HG03139 (cell line): Measurements from ENCODE around the gene ACTMAP.

Source experiments
- ATAC-seq: cut with Tn5 transposase; IDR thresholded peaks from one replicate; pipeline ENCODE4 v1.9.1; 2021; ENCODE audit not compliant: unreplicated experiment

The ACTMAP gene

DNA sequence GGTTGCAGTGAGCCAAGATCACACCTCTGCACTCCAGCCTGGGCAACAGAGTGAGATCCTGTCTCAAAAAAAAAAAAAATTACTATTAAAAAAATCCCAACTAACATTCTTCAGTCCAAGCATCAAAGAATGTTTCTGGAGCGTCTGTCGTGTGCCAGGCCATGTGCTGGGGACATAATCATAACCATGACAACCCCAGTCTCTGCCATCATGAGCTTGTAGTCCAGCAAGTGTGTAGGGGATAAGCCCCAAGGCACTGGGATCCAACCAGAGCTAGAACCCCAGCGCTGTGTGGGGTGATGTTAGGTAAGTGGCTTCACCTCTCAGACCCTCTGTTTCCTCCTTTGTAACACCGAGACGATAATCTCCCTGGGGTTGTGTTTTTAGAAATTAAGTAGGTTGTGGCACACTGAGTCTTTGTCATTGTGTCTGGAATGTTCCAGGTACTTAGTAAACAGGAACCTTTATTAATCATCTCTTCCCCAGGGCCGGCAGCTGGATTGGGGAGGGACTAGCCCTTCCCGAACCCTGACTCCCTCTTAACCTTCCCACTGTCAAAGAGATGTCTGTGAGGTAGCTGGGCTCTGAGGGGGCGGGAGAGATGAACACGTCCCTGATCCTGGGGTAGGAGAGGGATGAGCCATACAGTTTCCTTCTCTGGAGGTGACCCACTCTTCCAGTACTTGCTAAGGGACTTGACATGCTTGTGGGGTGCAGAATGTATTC lies 28.2 kb downstream of the ACTMAP start:
- ATAC-seq = no peak

- no peak for ATAC-seq
Measured at GRCh38 chr19:40721140-40721486, 29.2 kb downstream of the ACTMAP start.

- no peak for ATAC-seq
Measured at GRCh38 chr19:40719414-40719894, 30.8 kb downstream of the ACTMAP start.

GRCh38 chr19:40718774-40719391 lies 31.4 kb downstream of the ACTMAP start:
- no peak for ATAC-seq

GRCh38 chr19:40717880-40718773 lies 32.1 kb downstream of the ACTMAP start:
- ATAC-seq = no peak

DNA sequence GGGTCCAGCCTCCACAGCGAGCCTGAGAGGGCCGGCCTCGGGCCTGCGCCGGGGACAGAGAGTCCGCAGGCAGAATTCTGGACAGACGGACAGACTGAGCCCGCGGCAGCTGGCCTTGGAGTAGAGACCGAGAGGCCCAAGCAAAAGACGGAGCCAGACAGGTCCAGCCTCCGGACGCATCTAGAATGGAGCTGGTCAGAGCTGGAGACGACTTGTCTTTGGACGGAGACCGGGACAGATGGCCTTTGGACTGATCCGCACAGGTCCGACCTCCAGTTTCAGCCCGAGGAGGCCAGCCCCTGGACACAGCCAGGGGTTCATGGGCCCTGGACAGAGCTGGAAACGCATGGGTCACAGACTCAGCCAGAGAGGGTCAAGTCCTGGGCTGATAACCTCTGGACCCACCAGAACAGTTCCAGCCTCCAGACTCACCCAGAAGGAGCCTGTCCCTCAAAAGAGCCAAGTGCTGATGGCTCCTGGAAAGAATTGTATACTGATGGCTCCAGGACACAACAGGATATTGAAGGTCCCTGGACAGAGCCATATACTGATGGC lies 32.9 kb downstream of the ACTMAP start:
- no peak for ATAC-seq

DNA sequence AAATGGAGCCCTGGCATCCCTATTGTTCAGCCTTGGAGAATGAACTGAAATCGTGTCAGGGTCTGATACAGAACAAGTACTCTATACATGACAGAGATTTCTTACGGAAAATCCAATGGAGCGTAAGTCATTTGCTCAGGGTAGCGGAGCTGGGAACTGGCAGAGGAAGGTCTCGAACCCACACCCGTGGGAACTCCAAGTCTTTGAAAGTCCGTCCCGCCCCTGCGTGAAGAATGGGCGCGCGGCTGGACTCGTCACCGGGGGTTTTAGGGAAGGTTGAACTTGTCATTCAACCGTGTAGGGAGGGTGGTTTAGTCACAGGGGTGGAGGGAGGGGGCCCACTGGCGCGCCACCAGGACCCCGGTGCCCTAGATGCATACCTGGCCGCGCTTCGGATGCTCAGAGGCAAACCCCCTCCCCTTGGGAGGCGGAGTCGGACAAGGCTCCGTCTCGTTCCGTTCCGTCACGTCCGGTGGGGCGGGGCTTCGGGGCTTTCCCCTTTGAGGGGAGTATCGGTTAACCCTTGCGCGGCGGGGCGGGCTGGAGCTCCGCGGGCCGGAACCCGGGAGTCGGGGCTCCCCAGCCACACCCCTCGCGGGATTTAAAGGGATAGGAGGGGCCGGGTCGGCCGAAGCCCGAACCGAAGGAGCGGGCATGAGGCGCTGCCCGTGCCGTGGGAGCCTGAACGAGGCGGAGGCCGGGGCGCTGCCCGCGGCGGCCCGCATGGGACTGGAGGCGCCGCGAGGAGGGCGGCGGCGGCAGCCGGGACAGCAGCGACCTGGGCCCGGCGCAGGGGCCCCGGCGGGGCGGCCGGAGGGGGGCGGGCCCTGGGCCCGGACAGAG lies 33.6 kb downstream of the ACTMAP start, which contains the start of the genes COQ8B and ITPKC:
COQ8B (minus strand) TSS at position 405 of the 843 bp plus-strand sequence. CDS start 2,254 bp downstream, outside the sequence.
ITPKC (plus strand) TSS at position 631 of the 843 bp plus-strand sequence; CDS start at position 655, 24 bp downstream.
- ATAC-seq = peak; percentile 50

- no peak for ATAC-seq
Measured at GRCh38 chr19:40716031-40716481, 34.2 kb downstream of the ACTMAP start.

DNA sequence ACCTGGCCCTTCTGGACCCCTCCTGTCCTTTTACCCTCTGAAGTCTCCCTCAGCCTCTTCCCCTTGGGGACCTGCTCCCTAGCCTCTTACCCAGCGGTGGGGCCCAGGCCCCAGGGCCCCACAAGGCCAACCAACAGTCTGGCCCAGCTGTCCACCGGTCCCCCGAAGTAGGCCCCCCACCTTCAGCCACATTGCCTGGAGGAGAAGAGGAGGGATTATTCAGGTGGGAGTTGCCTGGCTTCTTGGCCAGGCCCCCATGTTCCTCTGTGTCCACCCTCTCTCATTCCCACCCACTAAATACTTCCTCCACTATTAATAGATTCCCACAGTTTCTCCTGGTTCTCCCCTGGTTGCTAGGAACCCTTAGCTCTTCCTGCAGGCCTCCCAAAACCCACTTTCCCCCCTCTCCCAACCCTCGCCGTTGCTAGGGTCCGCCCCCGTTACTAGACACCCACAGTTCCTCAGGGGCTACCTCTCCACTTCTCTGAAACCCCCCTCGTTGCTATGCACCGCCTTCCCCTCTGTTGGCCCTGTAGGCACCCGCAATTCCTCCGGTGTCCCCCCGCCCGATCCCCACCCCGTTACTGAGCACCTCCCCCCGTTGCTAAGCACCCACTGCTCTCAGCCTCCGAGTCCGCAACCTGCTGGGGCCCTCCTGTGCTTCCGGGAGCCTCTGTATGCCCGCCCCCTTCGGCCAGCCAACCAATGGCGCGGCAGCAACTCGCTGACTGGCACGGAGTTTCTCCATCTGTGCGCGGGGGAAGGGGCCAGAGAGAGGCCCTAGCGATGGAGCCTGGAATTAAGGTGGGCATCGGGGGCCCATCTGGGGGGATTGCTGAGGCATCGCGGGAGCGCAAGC lies 35.6 kb downstream of the ACTMAP start:
- ATAC-seq = peak; percentile 39

DNA sequence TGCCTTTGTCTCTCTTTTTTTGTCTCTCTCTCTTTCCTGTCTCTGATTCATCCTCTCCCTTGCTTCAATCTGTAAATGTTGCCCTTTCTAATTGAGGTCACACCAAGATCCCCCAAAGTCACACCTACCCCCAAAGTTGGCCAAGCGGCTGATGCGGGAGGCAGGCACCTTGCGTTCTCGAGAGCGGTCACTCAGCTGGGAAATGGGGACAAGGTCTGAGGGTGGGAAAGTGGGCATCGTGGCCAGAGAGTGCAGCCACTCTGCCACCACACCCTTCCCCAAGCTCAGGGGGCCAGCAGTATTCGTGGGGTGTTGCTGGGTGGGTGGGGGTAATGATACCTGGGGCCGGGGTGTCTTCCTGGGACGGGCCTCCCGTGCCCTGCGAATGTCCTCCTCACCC lies 36.3 kb downstream of the ACTMAP start:
- ATAC-seq = no peak

DNA sequence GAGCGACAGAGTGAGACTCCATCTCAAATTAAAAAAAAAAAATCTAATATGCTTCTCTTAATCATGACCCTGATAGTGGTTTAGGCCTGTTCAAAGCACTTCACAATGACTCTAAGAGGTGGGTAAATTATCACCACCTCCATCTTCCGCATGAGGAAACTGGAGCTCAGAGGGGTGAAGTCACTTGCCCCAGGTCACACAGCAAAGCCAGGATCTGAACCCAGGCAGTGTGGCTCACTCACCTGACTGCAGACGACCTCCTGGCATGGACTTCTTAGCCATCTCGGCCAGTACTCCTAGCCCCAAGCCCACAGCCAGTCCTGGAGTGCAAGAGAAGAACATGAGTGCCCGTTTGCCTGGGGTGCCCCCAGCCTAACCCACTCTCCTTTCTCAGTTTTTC lies 40.5 kb downstream of the ACTMAP start:
- no peak for ATAC-seq

DNA sequence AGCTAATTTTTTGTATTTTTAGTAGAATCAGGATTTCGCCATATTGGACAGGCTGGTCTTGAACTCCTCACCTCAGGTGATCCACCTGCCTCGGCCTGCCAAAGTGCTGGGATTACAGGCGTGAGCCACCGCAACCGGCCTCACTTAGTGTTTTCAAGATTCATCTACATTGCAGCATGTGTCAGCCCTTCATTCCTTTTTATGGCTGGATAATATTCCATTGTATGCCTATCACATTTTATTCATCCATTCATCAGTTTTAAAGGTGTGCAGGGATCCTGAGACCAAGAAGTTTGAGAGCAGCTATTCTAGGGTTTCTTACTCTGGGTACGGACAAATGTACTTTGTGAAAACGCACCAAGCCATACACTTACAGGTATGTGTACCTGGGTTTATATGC lies 42.7 kb downstream of the ACTMAP start:
- no peak for ATAC-seq

GRCh38 chr19:40705950-40706619 lies 44.2 kb downstream of the ACTMAP start:
- no peak for ATAC-seq

DNA sequence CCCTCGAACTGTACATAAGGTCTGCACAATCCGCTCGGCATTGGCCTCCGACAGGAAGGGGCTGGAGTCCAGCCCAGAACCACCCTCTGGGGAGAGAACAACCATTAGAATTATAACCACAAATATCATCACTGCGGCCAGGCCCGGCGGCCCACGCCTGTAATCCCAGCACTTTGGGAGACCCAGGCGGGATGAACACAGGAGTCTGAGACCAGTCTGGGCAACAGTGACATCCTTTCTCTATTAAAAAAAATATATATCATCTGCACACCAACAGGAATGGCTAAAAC lies 45.0 kb downstream of the ACTMAP start:
- ATAC-seq = no peak

DNA sequence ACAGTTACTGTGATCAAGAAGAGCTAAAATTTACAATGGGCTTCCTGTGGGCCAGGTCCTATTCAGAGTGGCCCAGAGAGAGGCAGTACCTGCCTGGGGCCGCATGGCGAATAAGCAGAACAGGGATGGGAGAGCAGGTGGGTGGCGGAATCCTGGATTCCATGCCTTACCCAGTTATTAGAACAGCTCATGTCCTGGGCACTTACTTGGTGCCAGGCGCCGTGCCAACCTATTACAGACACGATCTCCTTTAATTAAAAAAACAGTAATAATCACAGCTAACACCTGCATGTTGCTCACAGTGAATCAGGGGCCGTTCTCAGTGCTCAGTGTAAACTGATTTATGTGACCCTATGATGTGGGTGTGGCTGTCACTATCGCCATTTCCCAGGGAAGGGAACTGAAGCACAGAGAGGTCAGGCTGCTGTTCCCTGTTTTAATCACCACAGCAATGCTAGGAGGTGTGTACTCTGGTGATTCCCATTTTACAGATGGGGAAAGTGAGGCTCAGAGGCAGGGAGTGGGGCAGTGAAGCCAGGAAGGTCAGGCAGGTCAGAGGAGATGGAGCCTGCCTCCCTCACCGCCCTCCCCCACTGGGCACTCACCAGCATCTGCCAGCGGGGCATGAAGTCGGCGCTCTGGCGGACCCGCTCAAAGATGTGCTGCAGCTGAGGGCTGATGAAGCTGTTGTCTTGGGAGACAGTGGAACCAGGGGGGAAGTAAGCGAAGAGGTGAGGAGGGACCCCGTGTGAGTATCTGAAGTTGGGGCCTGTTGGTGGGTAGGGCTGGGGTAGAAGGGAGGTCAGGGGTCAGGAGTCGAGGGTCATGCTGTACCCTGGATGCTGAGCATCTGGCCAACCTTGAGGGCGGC lies 45.6 kb downstream of the ACTMAP start:
- ATAC-seq = no peak

- no peak for ATAC-seq
Measured at GRCh38 chr19:40703029-40703755, 47.1 kb downstream of the ACTMAP start.

DNA sequence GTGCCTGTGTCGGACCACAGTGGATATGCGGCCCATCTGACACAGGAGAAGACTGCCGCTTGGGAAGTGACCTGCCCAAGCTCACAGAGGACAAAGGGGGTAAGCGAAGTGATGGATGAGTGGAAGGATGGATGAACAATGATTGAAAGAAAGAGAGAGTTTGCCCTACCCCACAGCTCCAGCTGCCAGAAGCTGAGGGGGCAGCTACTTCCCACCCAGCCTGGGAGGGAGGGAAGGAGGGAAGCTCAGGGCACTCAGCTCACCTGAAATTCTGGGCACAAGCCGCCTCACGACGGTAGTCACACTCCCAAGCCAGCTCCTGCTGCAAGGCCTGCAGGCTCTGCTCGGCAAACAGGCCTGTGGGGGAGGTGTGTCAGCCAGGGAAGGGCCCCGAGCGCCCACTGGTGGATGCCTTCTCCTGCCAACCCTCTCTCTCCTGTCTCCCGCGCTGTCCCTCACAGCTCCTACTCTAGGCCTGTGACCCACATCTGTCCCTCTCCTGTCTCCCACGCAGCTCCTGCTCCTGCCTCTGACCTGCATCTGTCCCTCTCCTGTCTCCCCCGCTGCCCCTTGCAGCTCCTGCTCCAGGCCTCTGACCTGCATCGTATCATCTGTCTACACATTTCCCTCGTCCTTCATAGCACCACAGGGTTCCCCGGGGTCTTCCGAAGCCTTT lies 47.8 kb downstream of the ACTMAP start:
- ATAC-seq = no peak
